ENCODE data around the gene TARS3. TPM values are rescaled to one million over a fixed set of nuclear protein-coding genes. Genes with fewer than 3 reads are reported as not detected.
A peak's percentile ranks its signal among the peaks of the same experiment; 100 is the strongest.

TARS3 gene
- total and polyA plus RNA-seq, 8 donors, result 9.3 to 30.2 (median 26.1) TPM

DNA sequence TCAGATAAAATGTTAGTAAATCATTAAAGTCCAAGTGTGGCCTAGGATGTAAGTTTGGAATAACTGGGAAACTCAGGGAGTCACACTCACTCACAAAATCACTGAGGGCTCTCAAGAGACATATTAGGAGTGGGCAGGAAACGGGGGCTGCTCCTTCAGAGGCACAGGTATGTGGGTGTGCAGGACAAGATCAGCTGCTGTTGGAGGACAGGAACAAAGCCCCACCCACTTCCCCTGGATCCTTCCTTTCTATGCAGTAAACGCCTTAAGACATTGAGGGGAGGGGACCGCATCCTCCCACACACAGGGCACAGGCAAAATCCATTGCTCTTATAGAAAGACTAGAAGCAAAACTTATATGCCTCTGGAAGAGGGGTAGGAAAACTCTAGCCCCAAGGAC lies 102.3 kb downstream of the TARS3 start:
- no peak for ATAC-seq
- no peak overlapping the region for H3K4me3 ChIP-seq

GRCh38 chr15:101620671-101621070 lies 103.6 kb downstream of the TARS3 start:
- intact Hi-C loops (cut with DNase I), result no loop called here
- no peak overlapping the region for H3K4me3 ChIP-seq
- H3K4me1 ChIP-seq, result peaks cover 0 to 6% of the 10 kb centered on the region in 2 donors
- no peaks in the 10 kb centered on the region for H3K27me3 ChIP-seq
- no peaks in the 10 kb centered on the region for H3K36me3 ChIP-seq
- no peak overlapping the region for H3K27ac ChIP-seq
- TF ChIP-seq CTCF (IDR thresholded peaks at IDR 0.05), result no peak
- ATAC-seq (no peak), DNase-seq (peak in 1 of 4 donors; percentile 43)
- H3K9me3 ChIP-seq, result peaks cover 0 to 11% of the 10 kb centered on the region in 2 donors

More for the DNA sequence above, 102.3 kb downstream of the TARS3 start:
- intact Hi-C loops (cut with DNase I), result no loop called here
- DNase-seq, result no peak
- H3K36me3 ChIP-seq, result no peaks in the 10 kb centered on the region
- no peaks in the 10 kb centered on the region for H3K27me3 ChIP-seq
- no peaks in the 10 kb centered on the region for H3K4me1 ChIP-seq
- peaks cover 0 to 11% of the 10 kb centered on the region in 2 donors for H3K9me3 ChIP-seq
- no peak for TF ChIP-seq CTCF (IDR thresholded peaks at IDR 0.05)
- H3K27ac ChIP-seq, result no peak overlapping the region

- DNase-seq, result peak in 1 of 4 donors; percentile 51
- H3K27me3 ChIP-seq, result no peaks in the 10 kb centered on the region
- H3K9me3 ChIP-seq, result peaks cover 0 to 11% of the 10 kb centered on the region in 2 donors
- no peaks in the 10 kb centered on the region for H3K36me3 ChIP-seq
- intact Hi-C loops (cut with DNase I), result no loop called here
- H3K4me3 ChIP-seq, result no peak overlapping the region
- ATAC-seq, result no peak
- H3K27ac ChIP-seq, result no peak overlapping the region
- TF ChIP-seq CTCF (IDR thresholded peaks at IDR 0.05), result no peak
- peaks cover 0 to 6% of the 10 kb centered on the region in 2 donors for H3K4me1 ChIP-seq
These were observed 104.7 kb downstream of the TARS3 start for GRCh38 chr15:101619615-101619865.

GRCh38 chr15:101618851-101619614 lies 105.2 kb downstream of the TARS3 start:
- no peak for DNase-seq
- TF ChIP-seq CTCF (IDR thresholded peaks at IDR 0.05), result no peak
- Histone ChIP-seq H3K36me3 (no peaks in the 10 kb centered on the region), H3K4me3 (no peak overlapping the region), H3K27me3 (no peaks in the 10 kb centered on the region), H3K9me3 (peaks cover 0 to 9% of the 10 kb centered on the region in 2 donors), H3K27ac (no peak overlapping the region), H3K4me1 (peaks cover 0 to 6% of the 10 kb centered on the region in 2 donors)
- intact Hi-C loops (cut with DNase I), result no loop called here
- no peak for ATAC-seq

DNA sequence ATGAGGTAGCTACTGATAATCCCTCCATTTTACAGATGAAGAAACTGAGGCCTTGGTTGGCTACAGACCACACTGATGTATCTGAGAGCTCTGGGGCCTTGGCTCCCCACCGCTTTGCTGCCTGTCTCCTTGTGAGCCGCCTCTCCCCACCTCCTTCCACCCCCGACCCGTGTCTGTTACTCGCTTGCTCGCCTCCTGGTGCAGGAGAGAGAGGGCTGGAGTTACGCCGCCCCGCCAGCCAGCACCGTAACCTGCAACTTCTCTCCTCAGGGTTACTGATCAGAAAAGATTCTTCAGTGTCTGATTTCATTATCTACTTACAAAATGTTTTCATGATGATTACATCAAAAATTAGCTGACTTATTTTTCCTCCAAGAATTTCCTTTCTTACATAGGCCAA lies 106.2 kb downstream of the TARS3 start:
- no peak for TF ChIP-seq CTCF (IDR thresholded peaks at IDR 0.05)
- H3K27me3 ChIP-seq, result no peaks in the 10 kb centered on the region
- intact Hi-C loops (cut with DNase I), result no loop called here
- peak in 1 of 4 donors; percentile 54 for DNase-seq
- no peaks in the 10 kb centered on the region for H3K36me3 ChIP-seq
- peaks cover 0 to 6% of the 10 kb centered on the region in 2 donors for H3K4me1 ChIP-seq
- no peak overlapping the region for H3K4me3 ChIP-seq
- ATAC-seq, result no peak
- no peak overlapping the region for H3K27ac ChIP-seq
- peaks cover 0 to 2% of the 10 kb centered on the region in 2 donors for H3K9me3 ChIP-seq

All from left lung (tissue), 10 donors.